ENCODE measurements around the gene CBR3. TPM values are rescaled to one million over a fixed set of nuclear protein-coding genes. Genes with fewer than 3 reads are reported as not detected.

CBR3 gene
- total RNA-seq, 1 experiment from 2014 or later = 1.7 TPM

- CTCF ChIA-PET = no interaction called here
- POLR2A ChIA-PET = interaction anchor here (1.2 kb wide), 1 partner anchor 38 kb away, joined by 4 read pairs; the partner anchor contains the start of gene SETD4
- ATAC-seq = no peak
These were observed 37.3 kb upstream of the CBR3 start for GRCh38 chr21:36097427-36098181.

More at GRCh38 chr21:36097427-36098181, 37.3 kb upstream of the CBR3 start:
- H3K9me2 ChIP-seq (ENCODE audit: insufficient read depth) = no peaks in the 10 kb centered on the region
- H2AFZ ChIP-seq (ENCODE audit: low read depth, low read length, poor library complexity, severe bottlenecking) = no peak overlapping the region
- H3K27ac ChIP-seq (ENCODE audit: low read depth, low read length) = no peak overlapping the region
- no peaks in the 10 kb centered on the region for H3K79me2 ChIP-seq (ENCODE audit: insufficient read depth, low read length)
- RAD21 ChIA-PET (ENCODE audit: low non-redundant PET in 1 of 2, low total read pairs in 2 of 2, uncharacterized antibody in 2 of 2, unreplicated experiment in 2 of 2) = no interaction called here
- intact Hi-C loops (cut with micrococcal nuclease) = no loop called here
- H3K4me3 ChIP-seq (replicated peaks in 1 of 2; ENCODE audit: low read depth in 1 of 2, low read length in 2 of 2) = no peak overlapping the region
- no TSS peak for BruUV-seq (replicated peaks)
- H3K9me3 ChIP-seq (ENCODE audit: control insufficient read depth in 1 of 2, insufficient read depth in 1 of 2, low read depth in 1 of 2, low read length in 2 of 2) = peaks cover 10 to 11% of the 10 kb centered on the region in 2 experiments; a peak in 2 of 4 replicates
- no peak overlapping the region for H3K4me2 ChIP-seq (ENCODE audit: low read length)
- no peak for DNase-seq (ENCODE audit: low read depth, low spot score)
- H3K27me3 ChIP-seq (ENCODE audit: insufficient read depth, low read length) = no peaks in the 10 kb centered on the region
- TF ChIP-seq SIN3A (IDR thresholded peaks at IDR 0.05; ENCODE audit: low read depth) = no peak
- TF ChIP-seq SP1 (IDR thresholded peaks at IDR 0.05; ENCODE audit: low read depth) = no peak
- TF ChIP-seq ZFX (IDR thresholded peaks at IDR 0.05) = no peak
- no peak for TF ChIP-seq CTCF (IDR thresholded peaks at IDR 0.05 in 2 of 3, conservative IDR thresholded peaks at IDR 0.05 in 1 of 3; ENCODE audit: borderline replicate concordance in 1 of 3, insufficient read depth in 1 of 3, low read depth in 2 of 3, low read length in 2 of 3)
- TF ChIP-seq ATF3 (IDR thresholded peaks at IDR 0.05) = no peak
- TF ChIP-seq ZNF274 (IDR thresholded peaks at IDR 0.05; ENCODE audit: low read depth, low read length) = no peak
- no peak for TF ChIP-seq RAD21 (IDR thresholded peaks at IDR 0.05; ENCODE audit: low read depth)
- no peak for TF ChIP-seq ZBTB33 (IDR thresholded peaks at IDR 0.05; ENCODE audit: extremely low read depth, insufficient replicate concordance, low read length)
- TF ChIP-seq EZH2phosphoT487 (IDR thresholded peaks at IDR 0.05; ENCODE audit: borderline replicate concordance) = no peak
- TF ChIP-seq MAX (IDR thresholded peaks at IDR 0.05) = no peak
- no peak for TF ChIP-seq POLR2AphosphoS5 (IDR thresholded peaks at IDR 0.05; ENCODE audit: low read depth, low read length)
- TF ChIP-seq POLR2A (IDR thresholded peaks at IDR 0.05; ENCODE audit: borderline replicate concordance, extremely low read depth, insufficient read depth, insufficient read length) = no peak
- no peak for TF ChIP-seq SRF (IDR thresholded peaks at IDR 0.05; ENCODE audit: low read depth)
- no peak for TF ChIP-seq ELF1 (IDR thresholded peaks at IDR 0.05; ENCODE audit: borderline replicate concordance, low read depth)
- TF ChIP-seq FOSL1 (IDR thresholded peaks at IDR 0.05; ENCODE audit: low read depth) = no peak
- TF ChIP-seq JUND (IDR thresholded peaks at IDR 0.05) = no peak
- no peak for TF ChIP-seq EZH2 (IDR thresholded peaks at IDR 0.05)
- no peak overlapping the region for H3K9ac ChIP-seq (ENCODE audit: low read length)
- H3K36me3 ChIP-seq (ENCODE audit: control insufficient read depth in 1 of 2, insufficient read depth in 2 of 2, low read length in 2 of 2) = no peaks in the 10 kb centered on the region
- H3K4me1 ChIP-seq (ENCODE audit: control insufficient read depth in 1 of 2, insufficient read depth in 2 of 2, low read length in 2 of 2) = peaks cover 0 to 5% of the 10 kb centered on the region in 2 experiments; a peak in 1 of 4 replicates
- no peaks in the 10 kb centered on the region for H4K20me1 ChIP-seq (ENCODE audit: insufficient read depth)

Measured in HCT116 (cell line).